Heart left ventricle (tissue), 16 donors: ENCODE results near the gene CTBP1. TPM values are rescaled to one million over a fixed set of nuclear protein-coding genes. Genes with fewer than 3 reads are reported as not detected.

Experiments used
- ATAC-seq, 4 donors: fragments of 200-7000 bp; cut with Tn5 transposase; one replicate each; pipeline ENCODE4 v1.9.1; 2020 to 2022; ENCODE audit warnings: moderate library complexity in 4 of 4, mild to moderate bottlenecking in 3 of 4, moderate number of reproducible peaks in 1 of 4
- DNase-seq, 5 donors: peaks; one replicate each; pipeline ENCODE4 v3.0.0-alpha.2; 2020
- H3K27ac ChIP-seq, 12 donors: fragments of 200-600 bp; sonication (generic) in 4 of 12; one replicate each; pipeline versions ENCODE4 v1.5.0 to v1.8.0; 2016 to 2022; ENCODE audit warnings: mild to moderate bottlenecking in 2 of 12
- H3K27me3 ChIP-seq, 9 donors: fragments of 200-600 bp; sonication (generic) in 2 of 9; one replicate each; pipeline versions ENCODE4 v1.5.1 to v1.8.0; 2016 to 2022; ENCODE audit warnings: mild to moderate bottlenecking in 3 of 9
- H3K36me3 ChIP-seq, 9 donors: fragments of 200-600 bp; sonication (generic) in 2 of 9; one replicate each; pipeline versions ENCODE4 v1.5.0 to v1.8.0; 2018 to 2022; ENCODE audit warnings: mild to moderate bottlenecking in 2 of 9
- H3K4me1 ChIP-seq, 12 donors: fragments of 200-600 bp; sonication (generic) in 4 of 12; one replicate each; pipeline versions ENCODE4 v1.5.0 to v1.8.0; 2016 to 2022; ENCODE audit warnings: mild to moderate bottlenecking in 3 of 12
- H3K4me3 ChIP-seq, 12 donors: fragments of 200-600 bp; sonication (generic) in 4 of 12; one replicate each; pipeline versions ENCODE4 v1.5.0 to v1.8.0; 2017 to 2022; ENCODE audit warnings: mild to moderate bottlenecking in 9 of 12, moderate library complexity in 4 of 12
- H3K9me3 ChIP-seq, 12 donors: fragments of 200-600 bp; sonication (generic) in 4 of 12; one replicate each; pipeline versions ENCODE4 v1.5.0 to v1.8.0; 2016 to 2022; ENCODE audit warnings: mild to moderate bottlenecking in 1 of 12
- POLR2A ChIP-seq, 2 donors: fragments of 450-650 bp; IDR thresholded peaks; one replicate each; pipeline ENCODE4 v1.6.1; 2017; ENCODE audit warnings: antibody characterized with exemption in 2 of 2, mild to moderate bottlenecking in 2 of 2, moderate library complexity in 2 of 2
- WGBS, 4 donors: extraction: QIAGEN DNeasy Blood & Tissue Kit in 2 of 4; methylation state at CpG; one replicate each; pipeline versions ENCODE4 v1.1.5 to v1.1.7; 2013 to 2018; 5-methylcytosine and 5-hydroxymethylcytosine counted together
- intact Hi-C, 10 donors: fragments of 100-400 bp; cut with DNase I; formaldehyde crosslinking; loops; one replicate each; pipeline versions ENCODE4 v1.11.1 to v1.14.2; 2022
- polyA plus RNA-seq, 2 donors: library from polyadenylated mRNA; stranded (reverse); fragments of 200-250 nt; gene quantifications; one replicate each; pipeline ENCODE4 v1.2.3, GENCODE V29; 2013
- total RNA-seq, 9 donors: library from RNA; depleted of rRNA in 2 of 9; stranded (reverse); fragments of >200 nt in 2 of 9; fragmentation: NEBNext Ultra II Directional in 3 of 9; extraction: Animal tissue kit (Norgen Biotek cat#: 25700) in 3 of 9; gene quantifications; one replicate each; pipeline versions ENCODE4 v1.1.0 to v1.2.4, GENCODE V29; 2016 to 2023
- TF ChIP-seq, protein P1 (sequence below), 12 donors: fragments of 200-600 bp; sonication (generic) in 4 of 12; IDR thresholded peaks; one replicate each; pipeline versions ENCODE4 v1.5.0 to v1.8.0; 2018 to 2022; ENCODE audit warnings: antibody characterized with exemption in 12 of 12, mild to moderate bottlenecking in 5 of 12
- donor health status: ischemic (EF 13 %, LVEDD 7.1; RV severe dilation, severe dysfunction).
- donor health status: healthy with polysubstance abuse.
- donor health status: DM: no; HTN: yes; CAD: no.
- donor health status: DM: no; HTN: no; CAD: no.
- donor health status: ischemic (EF 25% LVEDD 6.9; RV normal size, moderate dysfunction).
- donor health status: ischemic (EF 25% LVEDD 5.7; RV mildly dilated, moderate dysfunction).
- donor health status: healthy.
- donor health status: DM: yes; HTN: yes; CAD: no.
- donor health status: ischemic (EF 35%, LVEDD 5.7; RV mildly dilated, moderate dysfunction).
- donor health status: nonischemic (EF 11% LVEDD 7.7; RV severe dilation, severe dysfunction).
- donor health status: DM: yes; HTN: yes; CAD: no.
- donor health status: PGD.
- donor health status: ischemic (EF 29% LVEDD 5.4; RV normal size, mild dysfunction).
- donor health status: nonischemic (EF 23%, LVEDD 6.1; RV moderate dilation, normal function).

Gene CTBP1
- total and polyA plus RNA-seq, 11 donors, result 92.0 to 165 (median 128) TPM

DNA sequence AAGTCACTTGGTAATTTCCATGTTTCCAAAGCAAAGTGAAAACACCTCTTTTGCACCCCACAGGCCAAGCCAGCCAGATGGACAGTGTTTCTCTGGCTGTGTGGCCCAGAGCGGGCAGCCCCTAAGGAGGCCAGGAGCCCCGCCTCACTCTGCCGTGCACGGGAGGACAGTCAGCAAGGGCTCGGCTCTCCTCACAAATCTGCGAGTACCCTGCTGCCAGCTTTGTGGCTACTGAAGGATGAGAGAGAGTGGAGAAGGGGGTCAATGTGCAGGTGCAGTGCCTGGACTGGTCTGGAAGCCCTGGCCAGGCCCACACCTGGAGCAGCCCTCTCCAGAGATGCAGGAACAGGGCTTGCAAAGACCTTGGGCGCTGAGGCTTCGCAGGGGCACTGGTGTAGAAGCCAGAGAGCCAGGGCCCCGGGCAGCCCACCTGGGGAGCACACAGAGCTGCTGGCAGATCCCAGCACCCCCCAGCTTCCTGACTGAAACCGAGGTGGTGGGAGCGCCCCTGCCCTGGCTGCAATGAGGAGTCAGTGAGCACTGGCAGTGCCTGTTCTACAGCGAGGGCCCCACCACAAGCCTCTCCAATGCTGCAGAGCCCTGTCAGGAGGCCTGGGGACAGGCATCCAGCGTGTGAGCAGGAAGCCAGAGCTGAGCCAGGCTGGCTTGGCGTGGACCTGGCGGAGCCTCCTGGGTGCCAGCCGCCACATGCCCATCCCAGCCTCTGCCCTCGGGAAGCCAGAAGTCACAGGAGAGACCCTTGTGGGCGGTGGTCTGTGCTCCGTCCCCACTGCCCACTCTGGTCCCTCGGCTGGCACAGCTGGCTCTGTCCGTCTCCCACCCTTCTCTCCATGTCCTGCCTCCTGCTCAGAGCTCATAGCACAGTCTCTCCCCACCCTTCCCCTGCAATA is 80.5 kb downstream of the CTBP1 start:
- TF ChIP-seq, protein P1, sequence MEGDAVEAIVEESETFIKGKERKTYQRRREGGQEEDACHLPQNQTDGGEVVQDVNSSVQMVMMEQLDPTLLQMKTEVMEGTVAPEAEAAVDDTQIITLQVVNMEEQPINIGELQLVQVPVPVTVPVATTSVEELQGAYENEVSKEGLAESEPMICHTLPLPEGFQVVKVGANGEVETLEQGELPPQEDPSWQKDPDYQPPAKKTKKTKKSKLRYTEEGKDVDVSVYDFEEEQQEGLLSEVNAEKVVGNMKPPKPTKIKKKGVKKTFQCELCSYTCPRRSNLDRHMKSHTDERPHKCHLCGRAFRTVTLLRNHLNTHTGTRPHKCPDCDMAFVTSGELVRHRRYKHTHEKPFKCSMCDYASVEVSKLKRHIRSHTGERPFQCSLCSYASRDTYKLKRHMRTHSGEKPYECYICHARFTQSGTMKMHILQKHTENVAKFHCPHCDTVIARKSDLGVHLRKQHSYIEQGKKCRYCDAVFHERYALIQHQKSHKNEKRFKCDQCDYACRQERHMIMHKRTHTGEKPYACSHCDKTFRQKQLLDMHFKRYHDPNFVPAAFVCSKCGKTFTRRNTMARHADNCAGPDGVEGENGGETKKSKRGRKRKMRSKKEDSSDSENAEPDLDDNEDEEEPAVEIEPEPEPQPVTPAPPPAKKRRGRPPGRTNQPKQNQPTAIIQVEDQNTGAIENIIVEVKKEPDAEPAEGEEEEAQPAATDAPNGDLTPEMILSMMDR (IDR thresholded peaks at IDR 0.05), result no peak
- no peak for TF ChIP-seq POLR2A (IDR thresholded peaks at IDR 0.05)

DNA sequence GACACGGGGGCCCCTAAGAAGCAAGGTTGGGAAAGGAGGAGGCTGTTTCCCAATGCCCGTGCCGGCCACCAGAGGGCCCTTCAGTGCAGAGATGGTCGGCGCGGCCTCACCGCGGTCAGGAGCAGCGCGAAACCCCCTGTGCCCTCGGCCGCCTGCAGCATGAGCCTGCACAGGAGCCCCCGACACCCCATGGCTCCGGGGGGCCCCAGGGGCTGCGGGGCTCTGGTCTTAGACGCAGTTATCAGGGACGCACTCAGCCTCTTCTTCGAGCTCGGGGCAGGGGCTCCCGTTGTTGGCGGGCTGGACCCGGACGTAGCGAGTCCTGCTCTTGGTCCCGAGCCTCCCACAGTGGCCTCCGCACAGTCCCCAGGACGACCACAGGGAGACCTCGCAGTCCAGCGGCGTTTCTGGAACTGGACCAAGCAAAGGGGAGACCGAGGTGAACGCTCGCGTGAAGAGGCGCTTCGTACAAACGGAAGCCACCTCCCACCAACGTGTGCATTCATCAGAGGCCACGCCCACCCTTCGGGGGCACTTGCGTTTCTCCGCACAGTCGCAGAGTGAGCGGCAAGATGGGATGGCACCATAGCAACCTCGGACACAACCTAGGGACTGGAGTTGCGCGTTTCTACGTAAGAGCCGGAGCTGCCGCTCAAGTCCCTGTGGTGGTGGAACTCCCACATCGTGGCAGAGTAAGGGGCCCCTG is 81.5 kb downstream of the CTBP1 start:
- DNase-seq, result peak; percentile 80 to 90 (median 81)
- peak; percentile 62 to 90 (median 84) for ATAC-seq

More for the DNA sequence above, 80.5 kb downstream of the CTBP1 start:
- Histone ChIP-seq H3K9me3 (no peaks in the 10 kb centered on the region), H3K27ac (no peak overlapping the region), H3K36me3 (peaks cover 0 to 10% (median 0%) of the 10 kb centered on the region in 9 donors), H3K4me1 (peaks cover 0 to 57% (median 27%) of the 10 kb centered on the region in 12 donors), H3K27me3 (peaks cover 8 to 39% (median 21%) of the 10 kb centered on the region in 9 donors), H3K4me3 (peak overlapping the region in 4 of 12 donors; percentile 54 to 72 (median 62))
- intact Hi-C loops, result loop anchor here in 9 of 10 donors (5.0 to 10.0 kb wide), 8 partner anchors 44 to 176 kb away; partner anchors contain the start of genes CTBP1 (in 6 of the 9) and UVSSA (in 2 of the 9)
- no peak for DNase-seq
- ATAC-seq, result no peak
- 82 to 90% (median 86%) methylated on average over 16 to 21 of the region's 21 CpGs for WGBS, 4 donors

DNA sequence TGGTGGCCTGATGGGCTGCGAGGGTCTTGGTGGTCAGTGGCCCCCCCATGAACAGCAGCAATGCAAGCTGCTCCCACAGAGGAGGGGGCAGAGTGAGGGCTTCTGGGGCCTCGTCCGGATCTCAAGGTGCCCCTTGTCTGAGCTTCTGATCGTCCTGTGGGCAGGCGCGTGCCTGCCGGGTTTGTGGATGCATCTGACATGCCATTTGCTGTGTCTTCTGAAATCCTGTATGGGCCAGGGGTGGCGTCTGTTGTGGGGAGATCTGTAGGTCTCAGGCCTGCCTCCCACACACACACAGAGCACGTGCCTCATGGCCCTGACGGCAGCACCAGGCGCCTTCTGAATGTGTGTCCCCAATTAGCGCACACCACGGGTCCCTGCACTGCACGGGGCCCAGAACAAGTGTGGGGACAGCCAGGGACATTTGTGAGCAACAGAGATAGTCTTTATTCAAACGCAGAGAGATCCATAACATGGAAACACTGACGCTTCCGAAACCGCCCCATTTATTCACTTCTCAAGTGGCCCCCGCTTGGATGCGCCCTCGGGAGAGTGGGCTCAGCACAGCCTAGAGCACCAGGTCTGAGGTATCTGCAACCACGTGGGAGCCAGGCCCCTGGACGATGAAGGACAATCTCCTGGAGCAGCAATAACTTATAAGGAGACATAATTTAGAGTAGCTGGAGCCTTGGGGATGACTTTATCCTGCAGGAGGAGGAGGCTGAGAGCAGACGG is 82.3 kb downstream of the CTBP1 start:
- Histone ChIP-seq H3K27me3 (peaks cover under 1 to 25% (median 16%) of the 10 kb centered on the region in 9 donors), H3K27ac (no peak overlapping the region), H3K4me3 (peak overlapping the region in 9 of 12 donors; percentile 51 to 72 (median 60)), H3K9me3 (no peaks in the 10 kb centered on the region), H3K4me1 (peaks cover 0 to 45% (median 18%) of the 10 kb centered on the region in 12 donors), H3K36me3 (peaks cover 0 to 10% (median 0%) of the 10 kb centered on the region in 9 donors)
- no peak for DNase-seq
- 44 to 59% (median 57%) methylated on average over 11 to 24 of the region's 24 CpGs for WGBS, 4 donors
- intact Hi-C loops, result loop anchor here (1.0 to 10.0 kb wide), 14 partner anchors 46 to 180 kb away; partner anchors contain the start of genes CTBP1 (in 7 of the 10) and UVSSA (in 3 of the 10)
- TF ChIP-seq POLR2A (IDR thresholded peaks at IDR 0.05), result no peak
- TF ChIP-seq, protein P1 (IDR thresholded peaks at IDR 0.05), result no peak
- ATAC-seq, result peak in 3 of 4 donors; percentile 1 to 5 (median 5)

More for the DNA sequence above, 81.5 kb downstream of the CTBP1 start:
- peak overlapping the region in 3 of 12 donors; percentile 4 to 55 (median 15) for H3K27ac ChIP-seq
- peak overlapping the region; percentile 6 to 72 (median 58) for H3K4me3 ChIP-seq
- H3K27me3 ChIP-seq, result peaks cover 7 to 32% (median 21%) of the 10 kb centered on the region in 9 donors
- H3K36me3 ChIP-seq, result peaks cover 0 to 10% (median 0%) of the 10 kb centered on the region in 9 donors
- H3K9me3 ChIP-seq, result no peaks in the 10 kb centered on the region
- intact Hi-C loops, result loop anchor here (1.0 to 10.0 kb wide), 14 partner anchors 45 to 179 kb away; partner anchors contain the start of genes CTBP1 (in 7 of the 10) and UVSSA (in 3 of the 10)
- peaks cover 0 to 52% (median 21%) of the 10 kb centered on the region in 12 donors for H3K4me1 ChIP-seq
- WGBS, 4 donors, result 0 to 5% (median 3%) methylated on average over 1 to 51 of the region's 51 CpGs
- TF ChIP-seq, protein P1 (IDR thresholded peaks at IDR 0.05), result peak; percentile 81 to 96 (median 92)
- no peak for TF ChIP-seq POLR2A (IDR thresholded peaks at IDR 0.05)
